Testis (tissue), 3 donors: ENCODE data around the gene DAB2IP. TPM values are rescaled to one million over a fixed set of nuclear protein-coding genes. Genes with fewer than 3 reads are reported as not detected.

Experiments
- DNase-seq: peaks from one replicate; pipeline ENCODE4 v3.0.0-alpha.2; 2019
- H3K27ac ChIP-seq, 2 donors: fragments of 200-600 bp; sonication (generic); one replicate each; pipeline ENCODE4 v1.5.1; 2019
- H3K27me3 ChIP-seq: fragments of 200-600 bp; sonication (generic); one replicate; pipeline ENCODE4 v1.5.1; 2019
- H3K36me3 ChIP-seq: fragments of 200-600 bp; sonication (generic); one replicate; pipeline ENCODE4 v1.5.1; 2017; ENCODE audit warnings: low read depth; ENCODE audit errors: missing control alignments
- H3K4me1 ChIP-seq: fragments of 200-600 bp; sonication (generic); one replicate; pipeline ENCODE4 v1.5.1; 2019
- H3K4me3 ChIP-seq, 2 donors: fragments of 200-600 bp; sonication (generic); one replicate each; pipeline ENCODE4 v1.5.1; 2017 to 2019
- H3K9me3 ChIP-seq: fragments of 200-600 bp; sonication (generic); one replicate; pipeline ENCODE4 v1.5.1; 2017
- CTCF ChIP-seq, 3 experiments: fragments of 450-650 bp in 2 of 3; fragments of 200-600 bp in 1 of 3; sonication (generic) in 1 of 3; IDR thresholded peaks; one replicate each; pipeline ENCODE4 v1.5.1; 2016 to 2019; ENCODE audit warnings: antibody characterized with exemption in 3 of 3, mild to moderate bottlenecking in 2 of 3, moderate library complexity in 1 of 3
- POLR2A ChIP-seq: fragments of 450-650 bp; IDR thresholded peaks from one replicate; pipeline ENCODE4 v1.6.1; 2017; ENCODE audit warnings: antibody characterized with exemption, mild to moderate bottlenecking, moderate library complexity
- WGBS, 2 donors: methylation state at CpG; one replicate each; pipeline ENCODE4 v1.1.5; 2018; 5-methylcytosine and 5-hydroxymethylcytosine counted together
- intact Hi-C: fragments of 100-400 bp; cut with DNase I; formaldehyde crosslinking; loops from one replicate; pipeline ENCODE4 v1.15.1; 2023; ENCODE audit warnings: low total_unique reads
- polyA plus RNA-seq: library from polyadenylated mRNA; stranded (reverse); fragments of 350-450 nt; fragmentation: Illumina TruSeq; extraction: RNeasy Lipid Tissue Mini Kit (QIAGEN cat#74804); gene quantifications from one replicate; pipeline ENCODE4 v1.2.3, GENCODE V29; 2014; ENCODE audit warnings: low read depth, low replicate concordance; ENCODE audit not compliant: insufficient read depth
- total RNA-seq, 2 donors: library from RNA; depleted of rRNA; stranded (reverse); fragments of >200 nt; gene quantifications; one replicate each; pipeline ENCODE4 v1.2.3, GENCODE V29; 2016

The DAB2IP gene
- total and polyA plus RNA-seq, 3 donors from 2014 or later: 57.7 to 136 (median 102) TPM

- WGBS, 2 donors: 83 to 87% methylated on average over 12 of the region's 12 CpGs
- Histone ChIP-seq H3K36me3 (no peaks in the 10 kb centered on the region), H3K4me1 (no peaks in the 10 kb centered on the region), H3K9me3 (no peaks in the 10 kb centered on the region), H3K4me3 (no peak overlapping the region), H3K27me3 (no peaks in the 10 kb centered on the region), H3K27ac (no peak overlapping the region)
- intact Hi-C loops: no loop called here
- DNase-seq: no peak
- TF ChIP-seq POLR2A: no peak
- TF ChIP-seq CTCF (IDR thresholded peaks at IDR 0.05): no peak
Measured at GRCh38 chr9:121816845-121817450, 165.5 kb downstream of the DAB2IP start.

GRCh38 chr9:121817476-121817875, 166.0 kb downstream of the DAB2IP start:
- no peak overlapping the region for H3K27ac ChIP-seq
- intact Hi-C loops: no loop called here
- no peaks in the 10 kb centered on the region for H3K36me3 ChIP-seq
- TF ChIP-seq POLR2A (no peak), CTCF (IDR thresholded peaks at IDR 0.05) (no peak)
- no peaks in the 10 kb centered on the region for H3K4me1 ChIP-seq
- H3K9me3 ChIP-seq: no peaks in the 10 kb centered on the region
- no peak overlapping the region for H3K4me3 ChIP-seq
- H3K27me3 ChIP-seq: no peaks in the 10 kb centered on the region
- no peak for DNase-seq
- 93 to 95% methylated on average over 9 of the region's 9 CpGs for WGBS, 2 donors

DNA sequence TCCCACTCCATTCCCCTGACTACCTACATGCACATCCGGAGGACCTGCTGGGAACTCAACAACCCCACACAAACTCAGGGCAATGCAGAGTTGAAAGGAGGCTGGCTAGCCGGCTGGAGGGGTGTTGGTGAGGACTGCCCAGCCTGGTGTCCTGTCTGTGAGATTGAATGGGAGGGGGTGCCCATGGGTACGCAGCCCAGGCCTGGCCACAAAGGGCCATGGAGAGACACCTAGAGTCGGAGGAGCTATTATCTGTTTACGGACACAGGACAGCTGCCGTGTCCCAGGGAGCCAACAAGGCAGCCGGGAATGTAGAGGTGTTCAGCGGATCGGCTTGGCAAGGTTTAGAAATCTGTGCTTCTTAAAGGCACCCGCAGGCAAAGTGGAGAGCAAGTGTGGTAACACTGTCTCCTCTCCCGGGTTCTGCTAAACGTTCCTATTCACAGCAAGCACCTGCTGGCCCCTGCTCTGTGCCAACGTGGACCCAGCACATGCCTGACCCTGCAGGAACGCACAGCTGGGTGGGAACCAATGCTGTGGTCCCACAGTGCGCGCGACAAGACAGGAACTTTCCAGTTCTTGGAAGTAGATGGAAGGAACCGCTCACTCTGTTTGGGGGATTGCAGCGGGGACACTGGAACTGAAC, 166.7 kb downstream of the DAB2IP start:
- DNase-seq: no peak
- H3K4me1 ChIP-seq: no peaks in the 10 kb centered on the region
- TF ChIP-seq POLR2A: no peak
- no peak for TF ChIP-seq CTCF (IDR thresholded peaks at IDR 0.05)
- no peaks in the 10 kb centered on the region for H3K9me3 ChIP-seq
- H3K27ac ChIP-seq: no peak overlapping the region
- H3K36me3 ChIP-seq: no peaks in the 10 kb centered on the region
- no peak overlapping the region for H3K4me3 ChIP-seq
- H3K27me3 ChIP-seq: no peaks in the 10 kb centered on the region
- intact Hi-C loops: no loop called here
- WGBS, 2 donors: 86 to 87% methylated on average over 17 to 19 of the region's 19 CpGs

DNA sequence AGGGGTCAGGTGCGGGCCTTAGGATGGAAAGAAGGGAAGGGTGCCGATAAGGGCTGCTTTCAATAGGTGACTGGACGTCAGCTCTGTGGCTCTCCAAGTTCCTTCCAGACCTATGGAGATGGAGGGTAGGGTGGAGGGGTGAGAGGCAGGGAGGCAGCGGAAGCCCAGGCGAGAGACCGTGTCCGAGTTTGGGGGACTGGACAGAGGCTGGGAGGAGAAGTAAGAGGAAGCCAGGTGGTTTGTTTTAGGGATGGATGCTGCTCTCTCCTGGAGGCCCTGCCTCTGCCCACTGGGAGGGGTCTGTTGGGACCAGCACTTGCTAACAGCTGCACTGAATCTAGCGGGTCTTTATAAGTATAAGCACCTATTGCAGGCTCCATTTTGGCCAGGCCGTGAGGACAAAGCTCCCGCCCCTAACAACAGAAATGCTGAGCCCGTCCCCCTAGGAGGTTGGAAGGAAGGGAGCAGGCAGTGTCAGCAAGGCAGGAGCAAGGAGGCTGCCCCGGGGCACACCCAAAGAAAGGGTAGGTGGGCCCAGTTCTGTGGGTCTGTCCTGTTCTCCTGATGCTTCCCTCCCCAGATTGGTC, 167.5 kb downstream of the DAB2IP start:
- no peaks in the 10 kb centered on the region for H3K27me3 ChIP-seq
- no peak overlapping the region for H3K27ac ChIP-seq
- no peaks in the 10 kb centered on the region for H3K9me3 ChIP-seq

More for the DNA sequence above, 167.5 kb downstream of the DAB2IP start:
- 88 to 92% methylated on average over 11 to 12 of the region's 12 CpGs for whole genome bisulfite sequencing, 2 donors
- Histone ChIP-seq H3K4me3 (no peak overlapping the region), H3K4me1 (no peaks in the 10 kb centered on the region), H3K36me3 (no peaks in the 10 kb centered on the region)
- intact Hi-C loops: no loop called here
- no peak for DNase-seq
- TF ChIP-seq POLR2A (no peak), CTCF (IDR thresholded peaks at IDR 0.05) (no peak)
